Ishikawa (cell line): Measurements from ENCODE around the gene POLD2.

Experiments
- CEBPB ChIP-seq: IDR thresholded peaks from 2 replicates; pipeline ENCODE4 v1.6.1; 2012
- CREB1 ChIP-seq: IDR thresholded peaks from 2 replicates; pipeline ENCODE4 v1.6.1; 2012; ENCODE audit warnings: low read depth
- EGR1 ChIP-seq: IDR thresholded peaks from 2 replicates; pipeline ENCODE4 v1.6.1; 2012
- EP300 ChIP-seq: IDR thresholded peaks from 2 replicates; pipeline ENCODE4 v1.6.1; 2012; ENCODE audit warnings: borderline replicate concordance
- FOXM1 ChIP-seq: IDR thresholded peaks from 2 replicates; pipeline ENCODE4 v1.6.1; 2012; ENCODE audit warnings: low read depth, borderline replicate concordance
- NFIC ChIP-seq: IDR thresholded peaks from 2 replicates; pipeline ENCODE4 v1.6.1; 2012
- RAD21 ChIP-seq: IDR thresholded peaks from 2 replicates; pipeline ENCODE4 v1.6.1; 2012; ENCODE audit warnings: low read depth
- TAF1 ChIP-seq: IDR thresholded peaks from 2 replicates; pipeline ENCODE4 v1.6.1; 2012; ENCODE audit warnings: low read depth, mild to moderate bottlenecking
- TCF12 ChIP-seq: IDR thresholded peaks from 2 replicates; pipeline ENCODE4 v1.6.1; 2012; ENCODE audit warnings: low read depth
- TEAD4 ChIP-seq: IDR thresholded peaks from 2 replicates; pipeline ENCODE4 v1.6.1; 2012
- YY1 ChIP-seq: IDR thresholded peaks from 2 replicates; pipeline ENCODE4 v1.6.1; 2012; ENCODE audit warnings: low read depth
- ZBTB7A ChIP-seq: IDR thresholded peaks from 2 replicates; pipeline ENCODE4 v1.6.1; 2012; ENCODE audit warnings: low read depth
- TF ChIP-seq, protein P1 (sequence below): IDR thresholded peaks from 2 replicates; pipeline ENCODE4 v1.6.1; 2012
- TF ChIP-seq, protein P2 (sequence below): IDR thresholded peaks from 2 replicates; pipeline ENCODE4 v1.6.1; 2012; ENCODE audit warnings: low read depth, mild to moderate bottlenecking
- TF ChIP-seq, protein P3 (sequence below): IDR thresholded peaks from 2 replicates; pipeline ENCODE4 v1.6.1; 2012

Gene POLD2

DNA sequence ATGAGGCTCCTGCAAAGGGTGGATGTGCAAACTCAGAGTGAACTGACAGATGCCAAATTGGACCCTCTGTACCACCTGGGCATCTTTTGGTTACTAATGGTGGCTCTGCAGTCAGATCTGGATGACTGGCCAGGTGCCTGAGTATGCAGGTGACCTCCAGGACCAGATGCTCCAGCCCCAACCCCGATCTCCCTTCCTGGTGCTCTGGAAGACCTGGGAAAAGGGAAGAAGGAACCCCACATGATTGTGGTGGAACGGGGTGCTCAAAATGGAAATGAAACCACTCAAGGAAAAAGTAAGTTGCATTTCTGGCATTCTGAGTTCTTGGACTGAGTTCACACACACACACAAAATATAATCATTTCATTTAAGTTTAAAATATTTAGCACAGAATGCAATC lies 29.0 kb downstream of the POLD2 start:
- TF ChIP-seq TEAD4 (no peak), RAD21 (no peak), TCF12 (no peak), NFIC (no peak), CEBPB (no peak), TAF1 (no peak)
- TF ChIP-seq, protein P1, sequence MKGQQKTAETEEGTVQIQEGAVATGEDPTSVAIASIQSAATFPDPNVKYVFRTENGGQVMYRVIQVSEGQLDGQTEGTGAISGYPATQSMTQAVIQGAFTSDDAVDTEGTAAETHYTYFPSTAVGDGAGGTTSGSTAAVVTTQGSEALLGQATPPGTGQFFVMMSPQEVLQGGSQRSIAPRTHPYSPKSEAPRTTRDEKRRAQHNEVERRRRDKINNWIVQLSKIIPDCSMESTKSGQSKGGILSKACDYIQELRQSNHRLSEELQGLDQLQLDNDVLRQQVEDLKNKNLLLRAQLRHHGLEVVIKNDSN = no peak

DNA sequence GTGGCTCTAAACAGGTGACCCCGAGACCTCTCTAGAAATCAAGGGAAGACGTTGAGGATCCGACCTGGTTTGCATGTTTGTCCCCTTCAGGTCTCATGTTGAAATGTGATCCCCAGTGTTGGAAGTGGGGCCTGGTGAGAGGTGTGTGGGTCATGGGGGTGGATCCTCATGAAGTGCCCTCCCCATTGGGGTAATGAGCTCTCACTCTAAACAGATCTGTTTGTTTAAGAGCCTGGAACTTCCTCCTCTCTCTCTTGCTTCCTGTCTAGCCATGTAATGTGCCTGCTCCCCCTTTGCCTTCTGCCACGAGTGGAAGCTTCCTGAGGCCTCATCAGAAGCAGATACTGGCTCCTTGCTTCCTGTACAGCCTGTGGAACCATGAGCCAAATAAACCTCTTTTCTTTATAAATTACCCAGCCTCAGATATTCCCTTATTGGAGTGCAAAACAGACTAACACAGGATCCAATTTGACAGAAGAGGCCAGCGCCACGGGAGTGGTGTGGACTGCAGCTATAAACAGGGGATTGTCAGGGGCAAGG lies 30.2 kb downstream of the POLD2 start:
- TF ChIP-seq CREB1 (no peak), RAD21 (no peak), ZBTB7A (no peak), TEAD4 (no peak), TCF12 (no peak), FOXM1 (no peak), CEBPB (no peak), TAF1 (no peak), NFIC (no peak), YY1 (no peak), EP300 (no peak), EGR1 (no peak)
- TF ChIP-seq, protein P1 = no peak
- TF ChIP-seq, protein P2, sequence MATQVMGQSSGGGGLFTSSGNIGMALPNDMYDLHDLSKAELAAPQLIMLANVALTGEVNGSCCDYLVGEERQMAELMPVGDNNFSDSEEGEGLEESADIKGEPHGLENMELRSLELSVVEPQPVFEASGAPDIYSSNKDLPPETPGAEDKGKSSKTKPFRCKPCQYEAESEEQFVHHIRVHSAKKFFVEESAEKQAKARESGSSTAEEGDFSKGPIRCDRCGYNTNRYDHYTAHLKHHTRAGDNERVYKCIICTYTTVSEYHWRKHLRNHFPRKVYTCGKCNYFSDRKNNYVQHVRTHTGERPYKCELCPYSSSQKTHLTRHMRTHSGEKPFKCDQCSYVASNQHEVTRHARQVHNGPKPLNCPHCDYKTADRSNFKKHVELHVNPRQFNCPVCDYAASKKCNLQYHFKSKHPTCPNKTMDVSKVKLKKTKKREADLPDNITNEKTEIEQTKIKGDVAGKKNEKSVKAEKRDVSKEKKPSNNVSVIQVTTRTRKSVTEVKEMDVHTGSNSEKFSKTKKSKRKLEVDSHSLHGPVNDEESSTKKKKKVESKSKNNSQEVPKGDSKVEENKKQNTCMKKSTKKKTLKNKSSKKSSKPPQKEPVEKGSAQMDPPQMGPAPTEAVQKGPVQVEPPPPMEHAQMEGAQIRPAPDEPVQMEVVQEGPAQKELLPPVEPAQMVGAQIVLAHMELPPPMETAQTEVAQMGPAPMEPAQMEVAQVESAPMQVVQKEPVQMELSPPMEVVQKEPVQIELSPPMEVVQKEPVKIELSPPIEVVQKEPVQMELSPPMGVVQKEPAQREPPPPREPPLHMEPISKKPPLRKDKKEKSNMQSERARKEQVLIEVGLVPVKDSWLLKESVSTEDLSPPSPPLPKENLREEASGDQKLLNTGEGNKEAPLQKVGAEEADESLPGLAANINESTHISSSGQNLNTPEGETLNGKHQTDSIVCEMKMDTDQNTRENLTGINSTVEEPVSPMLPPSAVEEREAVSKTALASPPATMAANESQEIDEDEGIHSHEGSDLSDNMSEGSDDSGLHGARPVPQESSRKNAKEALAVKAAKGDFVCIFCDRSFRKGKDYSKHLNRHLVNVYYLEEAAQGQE = no peak
- TF ChIP-seq, protein P3, sequence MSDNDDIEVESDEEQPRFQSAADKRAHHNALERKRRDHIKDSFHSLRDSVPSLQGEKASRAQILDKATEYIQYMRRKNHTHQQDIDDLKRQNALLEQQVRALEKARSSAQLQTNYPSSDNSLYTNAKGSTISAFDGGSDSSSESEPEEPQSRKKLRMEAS = no peak

DNA sequence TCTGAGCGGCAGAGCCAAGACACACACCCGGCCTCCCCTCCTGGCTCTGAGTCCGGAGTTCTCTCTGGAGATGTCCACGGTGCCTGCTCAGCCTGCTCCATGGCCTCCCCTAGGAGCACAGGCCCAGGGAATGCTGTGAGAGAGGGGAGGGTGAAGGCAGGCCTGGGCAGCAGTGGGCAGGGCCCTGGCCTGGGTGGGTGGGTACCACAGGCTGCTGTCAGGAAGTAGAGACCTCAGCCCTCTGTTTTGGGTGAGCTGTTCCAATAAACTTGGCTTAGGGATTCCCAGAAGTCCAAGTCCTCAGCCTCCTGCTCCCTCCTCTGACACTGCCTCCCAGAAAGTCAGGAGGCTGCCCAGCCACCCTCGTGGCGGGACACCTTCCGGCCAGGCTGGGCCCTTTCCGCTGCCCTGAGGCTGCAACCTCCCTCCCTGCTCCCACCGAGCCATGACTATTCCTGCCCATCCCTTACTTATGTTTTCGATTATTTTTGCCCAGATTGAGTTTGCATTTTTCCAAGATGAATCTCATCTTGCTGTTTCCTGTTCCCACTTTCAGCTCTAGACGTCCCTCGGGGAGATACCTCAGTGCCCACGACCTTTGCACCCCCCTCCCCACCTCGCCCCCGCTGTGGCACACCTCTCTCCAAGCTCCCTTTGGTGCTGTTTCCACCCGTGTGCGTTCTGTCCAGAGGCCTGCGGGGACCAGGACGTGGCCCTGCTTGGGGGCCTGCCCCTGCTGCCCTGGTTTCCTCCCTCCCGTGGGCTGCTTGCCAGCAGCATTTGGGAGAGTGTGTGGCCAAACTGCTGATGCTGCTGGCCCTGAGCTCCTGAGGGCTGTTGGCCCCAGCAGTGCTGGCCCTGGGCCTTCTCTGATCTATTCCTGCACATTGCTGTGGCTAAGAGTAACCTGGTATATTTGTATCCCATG lies 35.2 kb downstream of the POLD2 start:
- TF ChIP-seq RAD21 = no peak
- no peak for TF ChIP-seq TEAD4
- no peak for TF ChIP-seq TAF1
- no peak for TF ChIP-seq CREB1
- TF ChIP-seq EP300 = no peak
- TF ChIP-seq FOXM1 = no peak
- no peak for TF ChIP-seq NFIC
- TF ChIP-seq, protein P1 = no peak
- TF ChIP-seq TCF12 = no peak
- no peak for TF ChIP-seq EGR1
- TF ChIP-seq, protein P2 = no peak

DNA sequence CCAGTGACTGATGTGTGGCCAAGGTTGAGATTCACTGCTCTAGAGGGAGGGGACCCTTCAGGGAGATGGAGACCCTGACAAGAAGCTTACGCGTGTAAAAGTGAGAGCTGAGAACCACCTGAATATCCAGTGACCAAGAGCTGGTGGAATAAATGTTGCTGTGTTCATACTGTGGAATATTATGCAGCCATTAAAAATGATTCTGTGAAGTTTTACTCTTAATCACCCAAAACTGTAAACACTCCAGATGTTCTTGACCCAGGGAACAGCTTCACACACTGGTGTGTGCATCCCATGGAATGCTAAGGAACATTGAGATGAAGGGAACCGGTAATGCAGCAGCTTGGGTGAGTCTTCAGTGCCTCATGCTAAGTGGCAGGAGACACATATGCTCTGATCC lies 36.7 kb downstream of the POLD2 start:
- no peak for TF ChIP-seq CREB1
- TF ChIP-seq, protein P3 = no peak
- TF ChIP-seq CEBPB = no peak
- TF ChIP-seq NFIC = no peak
- TF ChIP-seq EGR1 = no peak
- no peak for TF ChIP-seq TCF12
- no peak for TF ChIP-seq RAD21
- no peak for TF ChIP-seq YY1

DNA sequence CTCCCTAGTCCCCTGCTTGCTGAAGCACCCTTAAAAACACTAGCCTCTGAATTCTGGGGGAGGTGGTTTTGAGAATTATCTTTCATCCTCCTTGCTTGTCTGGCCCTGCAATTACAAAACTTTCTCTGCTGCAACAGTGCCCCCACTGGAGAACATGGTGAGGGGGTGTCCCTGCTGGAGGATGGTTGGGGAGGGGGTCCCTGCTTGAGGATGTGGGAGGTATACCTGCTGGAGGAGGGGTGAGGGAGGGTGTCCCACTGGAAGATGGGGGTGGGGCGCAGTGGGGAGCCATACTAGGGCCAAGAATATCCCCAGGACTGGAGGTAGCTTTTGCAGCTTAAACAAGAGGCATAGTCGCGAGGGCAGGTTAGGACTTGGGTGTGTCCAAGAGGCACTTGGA lies 37.8 kb downstream of the POLD2 start:
- TF ChIP-seq, protein P3 = no peak
- TF ChIP-seq CEBPB (no peak), YY1 (no peak), TEAD4 (no peak), CREB1 (no peak), TAF1 (no peak), EGR1 (no peak), NFIC (no peak), FOXM1 (no peak), TCF12 (no peak), EP300 (no peak)
- TF ChIP-seq, protein P2 = no peak
